GM12878 (cell line): ENCODE measurements around the gene ZBTB34. TPM values are rescaled to one million over a fixed set of nuclear protein-coding genes. Genes with fewer than 3 reads are reported as not detected.

Experiments
- ATAC-seq: fragments of 200-7000 bp; cut with Tn5 transposase; 3 replicates; pipeline ENCODE4 v1.9.1; 2020; ENCODE audit warnings: mild to moderate bottlenecking, moderate library complexity
- BruUV-seq: library from RNA; stranded (reverse); fragments of 400-500 nt; replicated peaks from 2 replicates; lab custom pipeline; 2021; lab: Mats Ljungman, UMichigan
- CTCF ChIA-PET: fragments of 300-600 bp; sonication (Branson Sonifier 250); formaldehyde crosslinking; extraction: SDS; loops from one replicate; lab custom pipeline; 2021; ENCODE audit warnings: inconsistent platforms; lab: Yijun Ruan, JAX
- POLR2A ChIA-PET: fragments of 350-600 bp; formaldehyde crosslinking; extraction: SDS; loops from one replicate; lab custom pipeline; 2021; ENCODE audit warnings: inconsistent platforms; lab: Charles Lee
- RAD21 ChIA-PET: fragments of 300-600 bp; sonication (Branson Sonifier 250); formaldehyde crosslinking; loops from one replicate; lab custom pipeline; 2023; ENCODE audit warnings: antibody characterized with exemption; ENCODE audit not compliant: unreplicated experiment; lab: Charles Lee
- SMC1A ChIA-PET: fragments of 300-600 bp; sonication (Branson Sonifier 250); formaldehyde crosslinking; loops from one replicate; lab custom pipeline; 2023; ENCODE audit not compliant: unreplicated experiment, uncharacterized antibody; lab: Charles Lee
- DNase-seq: peaks from one replicate; pipeline ENCODE4 v3.0.0-alpha.2; 2011; ENCODE audit warnings: low read depth, low spot score
- FAIRE-seq: peaks from 3 replicates; lab custom pipeline; 2011; peaks lifted over from hg19 to GRCh38; lab: Jason Lieb, UNC
- H2AFZ ChIP-seq: 2 replicates; pipeline ENCODE4 v1.6.0; 2011; ENCODE audit warnings: low read depth, low read length, control low read depth; ENCODE audit not compliant: control insufficient read depth
- H3K27ac ChIP-seq: 2 replicates; pipeline ENCODE4 v1.5.1; 2011; ENCODE audit warnings: control low read depth; ENCODE audit not compliant: control insufficient read depth, insufficient read depth
- H3K27me3 ChIP-seq, 2 experiments: replicated peaks in 1 of 2; 2 replicates each; pipeline versions ENCODE4 v1.6.0 to v1.6.1; 2011; ENCODE audit warnings: low read length in 1 of 2; ENCODE audit not compliant: control insufficient read depth in 2 of 2, insufficient read depth in 2 of 2
- H3K36me3 ChIP-seq, 2 experiments: 2 replicates each; pipeline ENCODE4 v1.5.1; 2011; ENCODE audit warnings: low read length in 1 of 2; ENCODE audit not compliant: control insufficient read depth in 2 of 2, insufficient read depth in 2 of 2
- H3K4me1 ChIP-seq: 2 replicates; pipeline ENCODE4 v1.6.1; 2011; ENCODE audit warnings: mild to moderate bottlenecking, low read length, moderate library complexity, mixed read lengths; ENCODE audit not compliant: control insufficient read depth, insufficient read depth
- H3K4me2 ChIP-seq: 2 replicates; pipeline ENCODE4 v1.6.0; 2011; ENCODE audit warnings: control low read depth; ENCODE audit not compliant: control insufficient read depth, insufficient read depth
- H3K4me3 ChIP-seq: fragments of 200-600 bp; sonication (generic); 2 replicates; pipeline ENCODE4 v1.5.1; 2016
- H3K79me2 ChIP-seq: 2 replicates; pipeline ENCODE4 v1.6.0; 2011; ENCODE audit warnings: low read length; ENCODE audit not compliant: control insufficient read depth, insufficient read depth
- H3K9ac ChIP-seq: 2 replicates; pipeline ENCODE4 v1.8.0; 2011; ENCODE audit warnings: low read length, control low read depth, mixed read lengths; ENCODE audit not compliant: control insufficient read depth, insufficient read depth
- H3K9me3 ChIP-seq: replicated peaks from 3 replicates; pipeline ENCODE4 v1.5.1; 2011; ENCODE audit warnings: mild to moderate bottlenecking, low read length; ENCODE audit not compliant: control insufficient read depth, insufficient read depth
- H4K20me1 ChIP-seq: 2 replicates; pipeline ENCODE4 v1.6.0; 2011; ENCODE audit not compliant: control insufficient read depth, insufficient read depth
- EP300 ChIP-seq, 2 experiments: fragments of 150-350 bp in 1 of 2; IDR thresholded peaks; 2 replicates each; pipeline ENCODE4 v1.6.1; 2011 to 2012; ENCODE audit warnings: low read depth in 2 of 2, low read length in 2 of 2, borderline replicate concordance in 1 of 2, improper control_type of control experiment in 1 of 2, inconsistent platforms in 1 of 2; ENCODE audit not compliant: control insufficient read depth in 1 of 2
- IKZF1 ChIP-seq: fragments of 450-650 bp; conservative IDR thresholded peaks from 2 replicates; pipeline ENCODE4 v1.6.1; 2017; ENCODE audit warnings: antibody characterized with exemption, mild to moderate bottlenecking
- IRF4 ChIP-seq: IDR thresholded peaks from 2 replicates; pipeline ENCODE4 v1.6.1; 2011; ENCODE audit warnings: low read depth, low read length
- MTA2 ChIP-seq: fragments of 450-650 bp; IDR thresholded peaks from 2 replicates; pipeline ENCODE4 v1.6.1; 2016; ENCODE audit warnings: low read depth, mild to moderate bottlenecking, moderate library complexity
- MTA3 ChIP-seq: IDR thresholded peaks from 2 replicates; pipeline ENCODE4 v1.6.1; 2012; ENCODE audit warnings: low read length, inconsistent platforms, borderline replicate concordance
- NFYB ChIP-seq: IDR thresholded peaks from 2 replicates; pipeline ENCODE4 v1.6.1; 2011; ENCODE audit warnings: low read depth, mild to moderate bottlenecking, low read length, improper control_type of control experiment, moderate library complexity; ENCODE audit not compliant: insufficient read depth
- PML ChIP-seq: IDR thresholded peaks from 2 replicates; pipeline ENCODE4 v1.6.1; 2012; ENCODE audit warnings: low read length, inconsistent platforms
- RAD21 ChIP-seq: IDR thresholded peaks from 2 replicates; pipeline ENCODE4 v1.6.1; 2011; ENCODE audit warnings: mild to moderate bottlenecking, low read depth, low read length, moderate library complexity; ENCODE audit not compliant: insufficient read depth
- SP1 ChIP-seq: IDR thresholded peaks from one replicate; pipeline ENCODE4 v1.6.1; 2011; ENCODE audit warnings: low read depth, low read length
- SUZ12 ChIP-seq: fragments of 200-600 bp; sonication (generic); IDR thresholded peaks from one replicate; pipeline ENCODE4 v1.6.1; 2018; ENCODE audit warnings: antibody characterized with exemption, mild to moderate bottlenecking; ENCODE audit not compliant: unreplicated experiment
- TAF1 ChIP-seq: IDR thresholded peaks from 2 replicates; pipeline ENCODE4 v1.6.1; 2011; ENCODE audit warnings: mild to moderate bottlenecking, low read depth, low read length, borderline replicate concordance
- TBL1XR1 ChIP-seq: IDR thresholded peaks from 2 replicates; pipeline ENCODE4 v1.6.1; 2012; ENCODE audit warnings: low read depth, low read length, improper control_type of control experiment
- ZNF24 ChIP-seq: fragments of 450-650 bp; IDR thresholded peaks from 2 replicates; pipeline ENCODE4 v1.6.1; 2017; ENCODE audit warnings: antibody characterized with exemption, mild to moderate bottlenecking
- ZSCAN29 ChIP-seq: fragments of 450-650 bp; IDR thresholded peaks from 2 replicates; pipeline ENCODE4 v1.6.1; 2017; ENCODE audit warnings: mild to moderate bottlenecking, moderate library complexity
- WGBS: methylation state at CpG from one replicate; pipeline ENCODE4 v1.1.6; 2016; ENCODE audit warnings: low lambda C conversion rate; ENCODE audit not compliant: insufficient replicate concordance, insufficient coverage; ENCODE audit errors: missing lambda C conversion rate; 5-methylcytosine and 5-hydroxymethylcytosine counted together
- in situ Hi-C: fragments of 300-500 bp; cut with MboI; formaldehyde crosslinking; loops from 9 replicates; pipeline ENCODE4 v1.14.3; 2018; ENCODE audit warnings: mixed read lengths
- intact Hi-C: fragments of 100-400 bp; cut with micrococcal nuclease; formaldehyde crosslinking; loops from one replicate; pipeline ENCODE4 v1.14.2; 2022; ENCODE audit not compliant: unreplicated experiment
- polyA plus RNA-seq, 11 experiments: library from polyadenylated mRNA; depleted of rRNA in 4 of 11; unstranded in 6 of 11; stranded (reverse) in 5 of 11; fragments of >200 nt; fragmentation: Nextera tagmentation in 4 of 11; fragmentation: Illumina TruSeq in 1 of 11; extraction: Ambion mirVana in 4 of 11; extraction: Trizol in 1 of 11; gene quantifications; 1 replicate in 1 of 11; 2 replicates in 10 of 11; pipeline versions ENCODE4 v1.2.1 to v1.2.3, GENCODE V29; 2011 to 2016; ENCODE audit warnings: inconsistent platforms in 2 of 11, missing spikeins in 2 of 11, low read depth in 1 of 11
- total RNA-seq, 4 experiments: library from RNA; depleted of rRNA in 3 of 4; stranded (reverse); fragments of >200 nt in 3 of 4; fragmentation: Illumina TruSeq in 1 of 4; extraction: Trizol in 1 of 4; gene quantifications; 2 replicates each; pipeline versions ENCODE4 v1.2.1 to v1.2.3, GENCODE V29; 2013 to 2021
- TF ChIP-seq, protein P1 (sequence below): IDR thresholded peaks from 2 replicates; pipeline ENCODE4 v1.6.1; 2011; ENCODE audit warnings: borderline replicate concordance, low read depth, mild to moderate bottlenecking, moderate library complexity, mixed read lengths, low read length; ENCODE audit not compliant: insufficient read depth; ENCODE audit errors: extremely low read length
- TF ChIP-seq, protein P2 (sequence below): IDR thresholded peaks from 2 replicates; pipeline ENCODE4 v1.6.1; 2012; ENCODE audit warnings: low read length, inconsistent platforms
- TF ChIP-seq, protein P3 (sequence below): fragments of 450-650 bp; IDR thresholded peaks from 2 replicates; pipeline ENCODE4 v1.6.1; 2014; ENCODE audit warnings: mild to moderate bottlenecking

ZBTB34 gene
- total and polyA plus RNA-seq, 10 of the 15 experiments (the other 5 are each of a cell fraction or from before 2014, with no cell fraction given): 0.71 to 11.3 (median 3.8) TPM

DNA sequence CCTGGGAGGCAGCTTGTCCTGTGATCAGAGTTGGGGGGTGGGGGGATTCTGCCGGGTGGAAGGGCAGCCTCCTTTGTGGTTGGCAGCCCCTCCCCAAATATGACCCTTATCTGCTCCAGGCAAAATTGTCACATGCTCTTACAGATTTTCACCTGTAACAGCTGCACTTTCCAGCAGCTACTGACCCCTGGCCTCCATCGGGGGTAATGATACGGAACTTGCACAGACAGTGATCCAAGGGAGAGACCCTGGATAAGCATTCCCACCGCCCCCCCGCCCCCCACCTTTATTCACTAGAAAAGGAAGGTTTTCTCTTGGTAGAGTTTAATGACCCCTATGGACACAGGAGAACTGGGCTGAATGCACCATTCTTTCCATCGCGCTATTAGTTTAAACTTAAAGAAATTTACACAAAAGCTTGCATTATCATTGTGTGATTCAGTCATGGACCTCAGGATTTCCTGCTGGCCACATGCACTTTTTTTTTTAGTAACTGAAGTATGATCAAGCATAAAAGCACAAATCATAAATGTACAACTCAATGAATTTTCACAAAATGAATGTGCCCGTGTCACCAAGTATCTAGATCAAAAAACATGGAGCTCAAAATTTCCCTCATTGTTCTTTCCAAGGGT, 10.7 kb upstream of the ZBTB34 start (continued):
- TF ChIP-seq TAF1: no peak

DNA sequence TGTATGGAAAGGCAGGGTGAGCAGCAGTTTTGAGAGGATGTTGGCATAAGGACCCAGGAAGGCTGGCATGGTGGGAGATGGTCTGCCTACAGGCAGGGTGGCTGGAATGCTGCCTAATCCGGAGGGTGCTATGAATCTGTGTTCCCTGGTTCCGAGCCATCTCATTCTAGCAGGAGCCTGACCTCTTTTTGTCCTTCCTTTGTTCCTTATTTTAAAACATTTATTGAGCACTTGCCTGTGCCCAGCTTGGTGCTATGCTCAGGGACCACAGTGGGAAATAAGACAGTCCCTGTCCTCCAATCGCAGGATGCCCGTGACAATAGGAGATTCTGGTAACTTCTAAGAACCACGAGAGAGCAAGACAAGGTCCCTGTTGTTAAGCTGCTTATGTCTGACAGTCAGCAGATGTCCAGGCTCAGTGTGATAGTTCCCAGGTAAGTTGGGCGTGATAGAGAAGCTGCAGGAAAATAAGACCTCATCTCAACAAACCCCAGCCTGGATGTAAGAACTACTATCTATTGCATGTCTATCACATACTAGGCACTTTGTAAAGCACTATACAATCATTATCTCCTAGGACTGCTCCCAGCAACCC, 9.1 kb upstream of the ZBTB34 start:
- FAIRE-seq (peak; percentile 49), DNase-seq (no peak), ATAC-seq (no peak)
- ChIA-PET RAD21 (interaction anchor here (1.0 to 1.7 kb wide), 2 partner anchors 8 to 11 kb away, joined by 4 to 8 read pairs; no protein-coding TSS in a partner anchor), POLR2A (interaction anchor here (0.9 to 2.8 kb wide), 3 partner anchors 8 to 13 kb away, joined by 3 to 7 read pairs (median 3); no protein-coding TSS in a partner anchor), CTCF (interaction anchor here (1.1 to 2.0 kb wide), 4 partner anchors 8 to 46 kb away, joined by 3 to 7 read pairs (median 4); partner anchors contain the start of gene ZBTB43), SMC1A (interaction anchor here (1.0 kb wide), 1 partner anchor 45 kb away, joined by 3 read pairs; no protein-coding TSS in a partner anchor)
- intact Hi-C loops (no loop called here), in situ Hi-C loops (no loop called here)
- H3K4me2 ChIP-seq: no peak overlapping the region
- H4K20me1 ChIP-seq: no peaks in the 10 kb centered on the region
- no peaks in the 10 kb centered on the region for H3K9me3 ChIP-seq
- TF ChIP-seq ZSCAN29 (no peak), MTA3 (no peak), NFYB (no peak), RAD21 (no peak), MTA2 (no peak), TBL1XR1 (no peak), SUZ12 (no peak), EP300 (IDR thresholded peaks at IDR 0.05; ENCODE audit: borderline replicate concordance in 1 of 2, control insufficient read depth in 1 of 2, low read depth in 2 of 2, low read length in 2 of 2) (no peak), PML (no peak), IKZF1 (no peak), IRF4 (no peak), ZNF24 (no peak), SP1 (no peak)
- TF ChIP-seq, protein P1, sequence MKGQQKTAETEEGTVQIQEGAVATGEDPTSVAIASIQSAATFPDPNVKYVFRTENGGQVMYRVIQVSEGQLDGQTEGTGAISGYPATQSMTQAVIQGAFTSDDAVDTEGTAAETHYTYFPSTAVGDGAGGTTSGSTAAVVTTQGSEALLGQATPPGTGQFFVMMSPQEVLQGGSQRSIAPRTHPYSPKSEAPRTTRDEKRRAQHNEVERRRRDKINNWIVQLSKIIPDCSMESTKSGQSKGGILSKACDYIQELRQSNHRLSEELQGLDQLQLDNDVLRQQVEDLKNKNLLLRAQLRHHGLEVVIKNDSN: no peak
- TF ChIP-seq, protein P2, sequence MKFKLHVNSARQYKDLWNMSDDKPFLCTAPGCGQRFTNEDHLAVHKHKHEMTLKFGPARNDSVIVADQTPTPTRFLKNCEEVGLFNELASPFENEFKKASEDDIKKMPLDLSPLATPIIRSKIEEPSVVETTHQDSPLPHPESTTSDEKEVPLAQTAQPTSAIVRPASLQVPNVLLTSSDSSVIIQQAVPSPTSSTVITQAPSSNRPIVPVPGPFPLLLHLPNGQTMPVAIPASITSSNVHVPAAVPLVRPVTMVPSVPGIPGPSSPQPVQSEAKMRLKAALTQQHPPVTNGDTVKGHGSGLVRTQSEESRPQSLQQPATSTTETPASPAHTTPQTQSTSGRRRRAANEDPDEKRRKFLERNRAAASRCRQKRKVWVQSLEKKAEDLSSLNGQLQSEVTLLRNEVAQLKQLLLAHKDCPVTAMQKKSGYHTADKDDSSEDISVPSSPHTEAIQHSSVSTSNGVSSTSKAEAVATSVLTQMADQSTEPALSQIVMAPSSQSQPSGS: no peak
- TF ChIP-seq, protein P3, sequence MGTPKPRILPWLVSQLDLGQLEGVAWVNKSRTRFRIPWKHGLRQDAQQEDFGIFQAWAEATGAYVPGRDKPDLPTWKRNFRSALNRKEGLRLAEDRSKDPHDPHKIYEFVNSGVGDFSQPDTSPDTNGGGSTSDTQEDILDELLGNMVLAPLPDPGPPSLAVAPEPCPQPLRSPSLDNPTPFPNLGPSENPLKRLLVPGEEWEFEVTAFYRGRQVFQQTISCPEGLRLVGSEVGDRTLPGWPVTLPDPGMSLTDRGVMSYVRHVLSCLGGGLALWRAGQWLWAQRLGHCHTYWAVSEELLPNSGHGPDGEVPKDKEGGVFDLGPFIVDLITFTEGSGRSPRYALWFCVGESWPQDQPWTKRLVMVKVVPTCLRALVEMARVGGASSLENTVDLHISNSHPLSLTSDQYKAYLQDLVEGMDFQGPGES: no peak
- H3K4me3 ChIP-seq: no peak overlapping the region
- no peak overlapping the region for H3K27ac ChIP-seq
- H3K27me3 ChIP-seq: peaks cover 0 to 4% of the 10 kb centered on the region in 2 experiments; a peak in 1 of 4 replicates
- no peak overlapping the region for H3K9ac ChIP-seq
- H3K4me1 ChIP-seq: no peaks in the 10 kb centered on the region
- no TSS peak for BruUV-seq
- no peak overlapping the region for H2AFZ ChIP-seq
- WGBS: 55% methylated on average over 6 of the region's 6 CpGs
- no peaks in the 10 kb centered on the region for H3K79me2 ChIP-seq
- H3K36me3 ChIP-seq: no peaks in the 10 kb centered on the region
